Measurements from ENCODE around the gene AKAP1. TPM values are rescaled to one million over a fixed set of nuclear protein-coding genes. Genes with fewer than 3 reads are reported as not detected.

Gene AKAP1
- total RNA-seq, 5 donors from 2014 or later (not counting 1 experiment from before 2014, with no cell fraction given): 28.9 to 42.5 (median 35.6) TPM

DNA sequence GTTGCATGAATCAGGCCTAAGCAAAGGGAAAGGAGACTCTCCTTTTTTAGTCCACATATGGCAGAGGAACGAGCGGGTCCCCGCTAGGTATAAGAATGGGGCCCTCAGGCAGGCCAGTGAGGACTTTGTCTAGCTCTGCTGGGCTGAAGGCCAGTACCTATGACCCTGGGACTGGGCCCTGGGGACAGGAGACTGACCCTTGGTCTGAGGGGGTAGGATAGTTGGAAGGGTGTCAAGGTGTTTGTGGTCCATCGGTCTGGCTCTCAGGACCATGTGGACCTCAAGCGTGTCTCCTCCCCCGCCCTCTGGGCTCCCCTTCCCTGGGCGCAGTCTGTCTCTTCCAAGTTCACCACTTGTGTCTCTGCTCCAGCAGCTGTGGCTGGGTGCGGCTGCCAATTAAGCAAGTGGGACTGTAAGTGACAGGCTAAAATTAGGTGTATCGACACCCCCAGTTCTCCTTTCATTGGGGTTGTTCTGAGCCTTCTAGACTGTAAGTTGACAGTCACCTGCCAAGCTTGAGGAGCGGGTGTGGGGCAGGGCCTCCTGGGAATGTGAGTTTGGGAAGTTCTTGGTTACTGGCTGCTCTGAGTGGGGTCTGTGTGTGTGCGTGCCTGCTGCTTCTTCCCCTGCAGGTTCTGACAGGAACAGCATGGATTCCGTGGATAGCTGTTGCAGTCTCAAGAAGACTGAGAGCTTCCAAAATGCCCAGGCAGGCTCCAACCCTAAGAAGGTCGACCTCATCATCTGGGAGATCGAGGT is 24.5 kb downstream of the AKAP1 start:
- H3K4me3 Mint-ChIP-seq: no peak overlapping the region
- H3K4me1 Mint-ChIP-seq: peaks cover 0 to 2% (median 0%) of the 10 kb centered on the region in 3 donors
- no peak for DNase-seq
- Histone ChIP-seq H3K9me3 (no peaks in the 10 kb centered on the region), H3K4me1 (ENCODE audit: control insufficient read depth in 1 of 2, extremely low read depth in 1 of 2, insufficient read depth in 2 of 2, low read length in 2 of 2) (no peaks in the 10 kb centered on the region), H3K36me3 (ENCODE audit: control insufficient read depth in 2 of 2, extremely low read depth in 1 of 2, insufficient read depth in 1 of 2, low read length in 1 of 2) (peaks cover 9 to 24% of the 10 kb centered on the region in 2 donors), H3K4me3 (ENCODE audit: control insufficient read depth in 1 of 2, extremely low read depth in 1 of 2, low read length in 1 of 2) (no peak overlapping the region), H3K27me3 (replicated peaks in 1 of 2; ENCODE audit: control insufficient read depth in 2 of 2, extremely low read depth in 1 of 2, insufficient read depth in 2 of 2, low read length in 1 of 2) (no peaks in the 10 kb centered on the region), H3K27ac (ENCODE audit: low read length) (no peak overlapping the region)
- CTCF ChIA-PET: no interaction called here
- POLR2A ChIA-PET: no interaction called here
- WGBS (ENCODE audit: insufficient coverage): 83% methylated on average over 4 of the region's 14 CpGs
- peaks cover 30% of the 10 kb centered on the region for H3K36me3 Mint-ChIP-seq
- no peak for ATAC-seq (replicated peaks in 1 of 4)
- peak overlapping the region in 1 of 2 donors; percentile 22 for H3K27ac Mint-ChIP-seq
- no peaks in the 10 kb centered on the region for H3K9me3 Mint-ChIP-seq
- H3K27me3 Mint-ChIP-seq: no peaks in the 10 kb centered on the region

DNA sequence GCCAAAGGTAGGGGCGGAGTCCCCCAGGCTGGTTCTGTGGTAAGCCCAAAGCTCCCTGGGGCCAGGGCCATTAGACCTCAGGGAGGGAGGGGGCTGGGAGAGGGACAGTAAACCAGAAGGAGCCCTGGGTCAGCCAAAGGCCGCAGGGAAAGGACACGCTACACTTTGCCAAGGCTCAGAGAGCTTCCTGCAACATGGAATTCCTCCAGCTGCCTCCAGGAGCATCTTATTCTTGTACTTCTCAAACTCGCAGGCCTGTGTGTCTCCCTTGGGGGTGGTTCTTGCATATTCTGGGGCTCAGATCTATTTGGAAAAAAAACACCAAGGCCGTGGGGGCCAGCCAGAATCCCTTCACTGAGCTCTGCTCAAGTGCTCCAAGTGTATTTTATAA is 25.1 kb downstream of the AKAP1 start:
- no peak overlapping the region for H3K4me3 Mint-ChIP-seq
- H3K27ac ChIP-seq (ENCODE audit: low read length): no peak overlapping the region
- peaks cover 13 to 30% of the 10 kb centered on the region in 2 donors for H3K36me3 ChIP-seq (ENCODE audit: control insufficient read depth in 2 of 2, extremely low read depth in 1 of 2, insufficient read depth in 1 of 2, low read length in 1 of 2)
- no peak overlapping the region for H3K4me3 ChIP-seq (ENCODE audit: control insufficient read depth in 1 of 2, extremely low read depth in 1 of 2, low read length in 1 of 2)
- H3K27ac Mint-ChIP-seq: no peak overlapping the region
- H3K4me1 Mint-ChIP-seq: peaks cover 0 to 2% (median 0%) of the 10 kb centered on the region in 3 donors
- no peaks in the 10 kb centered on the region for H3K9me3 Mint-ChIP-seq
- no peak for DNase-seq
- H3K36me3 Mint-ChIP-seq: peaks cover 30% of the 10 kb centered on the region
- H3K4me1 ChIP-seq (ENCODE audit: control insufficient read depth in 1 of 2, extremely low read depth in 1 of 2, insufficient read depth in 2 of 2, low read length in 2 of 2): no peaks in the 10 kb centered on the region
- CTCF ChIA-PET: no interaction called here
- H3K9me3 ChIP-seq: no peaks in the 10 kb centered on the region
- H3K27me3 ChIP-seq (replicated peaks in 1 of 2; ENCODE audit: control insufficient read depth in 2 of 2, extremely low read depth in 1 of 2, insufficient read depth in 2 of 2, low read length in 1 of 2): no peaks in the 10 kb centered on the region
- no peaks in the 10 kb centered on the region for H3K27me3 Mint-ChIP-seq
- POLR2A ChIA-PET: no interaction called here
- WGBS (ENCODE audit: insufficient coverage): 100% methylated on average over 2 of the region's 5 CpGs
- no peak for ATAC-seq (replicated peaks in 1 of 4)

DNA sequence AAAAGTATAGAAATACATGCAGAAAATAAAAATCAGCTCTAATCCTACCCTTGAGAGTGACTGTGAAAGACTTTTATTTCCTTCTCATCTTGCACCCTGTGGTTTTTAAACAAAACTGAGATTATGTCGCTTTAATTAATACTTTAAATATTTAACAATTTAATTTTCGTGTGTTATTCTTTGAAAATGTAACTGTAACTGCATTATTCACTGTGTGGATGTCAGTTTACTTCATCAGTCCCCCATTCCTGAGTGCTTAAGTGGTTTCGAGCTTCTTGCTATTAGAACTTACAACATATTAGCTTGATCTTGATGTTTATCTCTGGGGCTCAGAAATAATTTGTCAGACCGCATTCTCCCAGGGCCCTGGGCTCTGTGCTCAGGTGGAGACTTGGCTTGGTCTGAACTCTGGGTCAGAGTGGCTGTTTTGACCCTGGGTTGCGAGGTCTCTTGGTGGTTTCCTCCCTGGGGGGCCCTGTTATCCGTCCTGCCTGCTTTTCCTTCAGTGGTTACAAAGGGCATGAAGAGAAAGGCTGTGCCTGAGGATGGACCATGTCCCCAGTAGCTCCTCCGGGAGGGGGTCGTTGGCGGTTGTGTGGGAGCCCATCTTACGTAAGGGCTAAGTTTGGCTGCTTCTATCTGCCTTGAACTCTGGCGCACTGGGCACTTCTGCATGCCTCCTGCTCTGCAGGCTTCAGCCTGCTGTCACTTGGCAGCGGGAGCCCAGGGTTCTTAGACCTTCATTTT is 25.7 kb downstream of the AKAP1 start:
- DNase-seq (no peak), ATAC-seq (replicated peaks in 1 of 4) (no peak)
- Mint-ChIP-seq H3K27me3 (no peaks in the 10 kb centered on the region), H3K4me3 (no peak overlapping the region), H3K27ac (no peak overlapping the region), H3K4me1 (peaks cover 0 to 2% (median 0%) of the 10 kb centered on the region in 3 donors), H3K36me3 (peaks cover 25% of the 10 kb centered on the region), H3K9me3 (no peaks in the 10 kb centered on the region)
- 97% methylated on average over 7 of the region's 12 CpGs for WGBS (ENCODE audit: insufficient coverage)
- Histone ChIP-seq H3K27ac (ENCODE audit: low read length) (no peak overlapping the region), H3K4me3 (ENCODE audit: control insufficient read depth in 1 of 2, extremely low read depth in 1 of 2, low read length in 1 of 2) (no peak overlapping the region), H3K9me3 (no peaks in the 10 kb centered on the region), H3K36me3 (ENCODE audit: control insufficient read depth in 2 of 2, extremely low read depth in 1 of 2, insufficient read depth in 1 of 2, low read length in 1 of 2) (peaks cover 19 to 36% of the 10 kb centered on the region in 2 donors), H3K4me1 (ENCODE audit: control insufficient read depth in 1 of 2, extremely low read depth in 1 of 2, insufficient read depth in 2 of 2, low read length in 2 of 2) (no peaks in the 10 kb centered on the region), H3K27me3 (replicated peaks in 1 of 2; ENCODE audit: control insufficient read depth in 2 of 2, extremely low read depth in 1 of 2, insufficient read depth in 2 of 2, low read length in 1 of 2) (no peaks in the 10 kb centered on the region)
- CTCF ChIA-PET: no interaction called here
- POLR2A ChIA-PET: no interaction called here

DNA sequence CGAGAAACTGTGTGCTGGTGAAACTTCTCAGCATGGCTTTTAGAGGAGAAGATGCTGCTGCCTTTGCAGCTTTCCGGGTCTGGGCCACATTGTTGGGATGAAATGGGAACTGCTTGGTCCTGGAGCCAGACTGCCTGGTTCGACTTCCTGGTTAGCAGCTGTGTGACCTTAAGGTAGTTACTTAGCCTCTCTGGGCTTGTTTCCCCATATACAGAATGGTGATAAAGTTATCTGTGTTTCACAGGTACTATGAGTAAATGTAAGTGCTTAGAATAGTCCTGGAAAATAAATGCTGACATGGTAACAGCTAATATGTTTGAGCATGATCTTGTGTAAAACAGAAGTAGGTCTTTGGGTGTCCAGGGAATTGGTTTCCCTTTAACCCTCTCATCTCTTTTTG is 26.3 kb downstream of the AKAP1 start:
- POLR2A ChIA-PET: no interaction called here
- WGBS (ENCODE audit: insufficient coverage): 94% methylated on average over 3 of the region's 3 CpGs
- peaks cover 21 to 42% of the 10 kb centered on the region in 2 donors for H3K36me3 ChIP-seq (ENCODE audit: control insufficient read depth in 2 of 2, extremely low read depth in 1 of 2, insufficient read depth in 1 of 2, low read length in 1 of 2)
- no peaks in the 10 kb centered on the region for H3K27me3 ChIP-seq (replicated peaks in 1 of 2; ENCODE audit: control insufficient read depth in 2 of 2, extremely low read depth in 1 of 2, insufficient read depth in 2 of 2, low read length in 1 of 2)
- DNase-seq (no peak), ATAC-seq (replicated peaks in 1 of 4) (no peak)
- H3K4me1 ChIP-seq (ENCODE audit: control insufficient read depth in 1 of 2, extremely low read depth in 1 of 2, insufficient read depth in 2 of 2, low read length in 2 of 2): no peaks in the 10 kb centered on the region
- CTCF ChIA-PET: interaction anchor here in 1 of 2 donors (0.6 kb wide), 1 partner anchor 62 kb away, joined by 3 read pairs; no protein-coding TSS in a partner anchor
- H3K9me3 ChIP-seq: no peaks in the 10 kb centered on the region
- Mint-ChIP-seq H3K9me3 (no peaks in the 10 kb centered on the region), H3K36me3 (peaks cover 29% of the 10 kb centered on the region), H3K27ac (no peak overlapping the region), H3K27me3 (no peaks in the 10 kb centered on the region), H3K4me1 (peaks cover 0 to 2% (median 0%) of the 10 kb centered on the region in 3 donors), H3K4me3 (no peak overlapping the region)
- H3K27ac ChIP-seq (ENCODE audit: low read length): no peak overlapping the region
- H3K4me3 ChIP-seq (ENCODE audit: control insufficient read depth in 1 of 2, extremely low read depth in 1 of 2, low read length in 1 of 2): no peak overlapping the region

DNA sequence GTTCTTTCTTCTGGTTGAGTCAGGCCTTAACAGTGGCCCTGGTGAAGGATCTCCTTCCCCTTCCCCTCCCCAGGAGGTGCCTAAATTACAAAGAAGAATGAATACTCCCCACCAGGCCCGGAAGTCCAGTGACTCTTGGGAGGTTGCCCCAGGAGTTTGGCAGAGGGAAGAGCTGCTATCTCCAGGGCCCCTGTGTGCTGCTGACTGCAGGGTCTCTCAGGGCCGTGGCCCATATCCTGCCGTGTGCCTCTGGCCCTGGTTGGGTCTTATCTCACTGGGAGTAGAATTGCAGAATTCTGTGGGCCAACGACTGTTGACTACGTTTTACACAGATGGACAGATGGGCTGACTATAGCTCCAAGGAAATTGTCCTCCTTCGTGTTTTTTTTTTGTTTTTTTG is 28.0 kb downstream of the AKAP1 start:
- Histone ChIP-seq H3K27me3 (replicated peaks in 1 of 2; ENCODE audit: control insufficient read depth in 2 of 2, extremely low read depth in 1 of 2, insufficient read depth in 2 of 2, low read length in 1 of 2) (no peaks in the 10 kb centered on the region), H3K27ac (ENCODE audit: low read length) (no peak overlapping the region), H3K36me3 (ENCODE audit: control insufficient read depth in 2 of 2, extremely low read depth in 1 of 2, insufficient read depth in 1 of 2, low read length in 1 of 2) (peaks cover 29 to 54% of the 10 kb centered on the region in 2 donors), H3K4me1 (ENCODE audit: control insufficient read depth in 1 of 2, extremely low read depth in 1 of 2, insufficient read depth in 2 of 2, low read length in 2 of 2) (no peaks in the 10 kb centered on the region), H3K4me3 (ENCODE audit: control insufficient read depth in 1 of 2, extremely low read depth in 1 of 2, low read length in 1 of 2) (no peak overlapping the region), H3K9me3 (no peaks in the 10 kb centered on the region)
- Mint-ChIP-seq H3K4me1 (no peaks in the 10 kb centered on the region), H3K4me3 (no peak overlapping the region), H3K27me3 (no peaks in the 10 kb centered on the region), H3K27ac (no peak overlapping the region), H3K9me3 (no peaks in the 10 kb centered on the region), H3K36me3 (peaks cover 36% of the 10 kb centered on the region)
- no peak for DNase-seq
- ChIA-PET POLR2A (no interaction called here), CTCF (interaction anchor here in 1 of 2 donors (0.6 to 0.7 kb wide), 2 partner anchors 61 to 1339 kb away, joined by 3 to 7 read pairs; no protein-coding TSS in a partner anchor)
- no peak for ATAC-seq (replicated peaks in 1 of 4)
- 96% methylated on average over 5 of the region's 6 CpGs for WGBS (ENCODE audit: insufficient coverage)

DNA sequence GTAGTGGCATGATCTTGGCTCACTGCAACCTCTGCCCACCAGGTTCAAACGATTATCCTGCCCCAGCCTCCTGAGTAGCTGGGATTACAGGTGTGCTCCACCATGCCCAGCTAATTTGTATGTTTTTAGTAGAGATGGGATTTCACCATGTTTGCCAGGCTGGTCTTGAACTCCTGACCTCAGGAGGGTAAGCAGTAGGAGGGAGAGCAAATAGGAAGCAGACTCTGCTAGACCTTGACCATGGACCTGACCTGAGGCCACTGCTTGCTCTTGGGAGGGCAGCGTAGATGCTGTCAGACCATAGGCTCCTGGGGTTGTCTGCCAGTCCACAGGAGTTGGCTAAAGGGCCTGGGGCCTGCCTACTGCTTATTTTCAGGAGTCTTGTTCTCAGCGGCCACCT is 28.6 kb downstream of the AKAP1 start:
- peaks cover 43% of the 10 kb centered on the region for H3K36me3 Mint-ChIP-seq
- H3K9me3 Mint-ChIP-seq: no peaks in the 10 kb centered on the region

More for the DNA sequence above, 28.6 kb downstream of the AKAP1 start:
- no peaks in the 10 kb centered on the region for H3K4me1 ChIP-seq (ENCODE audit: control insufficient read depth in 1 of 2, extremely low read depth in 1 of 2, insufficient read depth in 2 of 2, low read length in 2 of 2)
- no peaks in the 10 kb centered on the region for H3K9me3 ChIP-seq
- H3K27me3 Mint-ChIP-seq: no peaks in the 10 kb centered on the region
- no peaks in the 10 kb centered on the region for H3K27me3 ChIP-seq (replicated peaks in 1 of 2; ENCODE audit: control insufficient read depth in 2 of 2, extremely low read depth in 1 of 2, insufficient read depth in 2 of 2, low read length in 1 of 2)
- ATAC-seq (replicated peaks in 1 of 4) (no peak), DNase-seq (no peak)
- no peaks in the 10 kb centered on the region for H3K4me1 Mint-ChIP-seq
- no peak overlapping the region for H3K27ac Mint-ChIP-seq
- no peak overlapping the region for H3K27ac ChIP-seq (ENCODE audit: low read length)
- POLR2A ChIA-PET: no interaction called here
- peaks cover 29 to 58% of the 10 kb centered on the region in 2 donors for H3K36me3 ChIP-seq (ENCODE audit: control insufficient read depth in 2 of 2, extremely low read depth in 1 of 2, insufficient read depth in 1 of 2, low read length in 1 of 2)
- 93% methylated on average over 3 of the region's 3 CpGs for WGBS (ENCODE audit: insufficient coverage)
- CTCF ChIA-PET: interaction anchor here in 1 of 2 donors (0.6 kb wide), 1 partner anchor 62 kb away, joined by 3 read pairs; no protein-coding TSS in a partner anchor
- no peak overlapping the region for H3K4me3 Mint-ChIP-seq
- H3K4me3 ChIP-seq (ENCODE audit: control insufficient read depth in 1 of 2, extremely low read depth in 1 of 2, low read length in 1 of 2): no peak overlapping the region
